SU-DHL-6 (cell line): ENCODE results near the gene WTAP.

ENCODE experiments used
- H2AFZ ChIP-seq: fragments of 200-600 bp; sonication (generic); 2 replicates; pipeline ENCODE4 v1.6.1; 2014; ENCODE audit warnings: low read depth, mild to moderate bottlenecking, moderate library complexity, mixed read lengths, antibody characterized with exemption, low read length; ENCODE audit not compliant: severe bottlenecking
- H3F3A ChIP-seq: fragments of 200-600 bp; shearing (Covaris generic); 2 replicates; pipeline ENCODE4 v1.6.0; 2016; ENCODE audit warnings: antibody characterized with exemption, mild to moderate bottlenecking; ENCODE audit not compliant: insufficient read depth
- H3K27ac ChIP-seq: fragments of 200-600 bp; sonication (generic); 2 replicates; pipeline ENCODE4 v1.5.1; 2016; ENCODE audit warnings: low read depth, mild to moderate bottlenecking, low read length, moderate library complexity, mixed read lengths
- H3K27me3 ChIP-seq: fragments of 200-600 bp; sonication (generic), shearing (Covaris generic); 2 replicates; pipeline ENCODE4 v1.6.0; 2014; ENCODE audit warnings: mild to moderate bottlenecking, low read length
- H3K36me3 ChIP-seq: fragments of 200-600 bp; sonication (generic); 2 replicates; pipeline ENCODE4 v1.6.1; 2014; ENCODE audit warnings: mild to moderate bottlenecking, low read length, mixed read lengths
- H3K4me2 ChIP-seq: fragments of 300-600, 200-600 bp; shearing (Covaris generic), sonication (generic); 2 replicates; pipeline ENCODE4 v1.6.0; 2014; ENCODE audit warnings: low read length, low read depth, mild to moderate bottlenecking; ENCODE audit not compliant: poor library complexity, severe bottlenecking
- H3K4me3 ChIP-seq: fragments of 200-600 bp; sonication (generic); 2 replicates; pipeline ENCODE4 v1.5.1; 2014; ENCODE audit warnings: antibody characterized with exemption, low read length, mild to moderate bottlenecking, mixed read lengths; ENCODE audit not compliant: insufficient read depth, poor library complexity, severe bottlenecking
- H3K79me2 ChIP-seq: fragments of 200-600 bp; sonication (generic); 2 replicates; pipeline ENCODE4 v1.6.1; 2014; ENCODE audit warnings: mild to moderate bottlenecking, low read length, moderate library complexity; ENCODE audit not compliant: insufficient read depth
- H3K9ac ChIP-seq: fragments of 200-600 bp; sonication (generic); 2 replicates; pipeline ENCODE4 v1.7.0; 2014; ENCODE audit warnings: mild to moderate bottlenecking, low read length
- H3K9me2 ChIP-seq: fragments of 200-600 bp; sonication (generic); replicated peaks from 2 replicates; pipeline ENCODE4 v1.6.1; 2014; ENCODE audit warnings: low read length; ENCODE audit not compliant: insufficient read depth
- H3K9me3 ChIP-seq: fragments of 200-600 bp; sonication (generic); 2 replicates; pipeline ENCODE4 v1.6.1; 2014; ENCODE audit warnings: low read length, mixed read lengths; ENCODE audit not compliant: insufficient read depth
- H4K20me1 ChIP-seq: fragments of 200-600 bp; sonication (generic); 2 replicates; pipeline ENCODE4 v1.6.1; 2014; ENCODE audit warnings: low read depth, mild to moderate bottlenecking, antibody characterized with exemption, low read length, moderate library complexity, mixed read lengths
- CTCF ChIP-seq: fragments of 200-600 bp; sonication (generic); IDR thresholded peaks from one replicate; pipeline ENCODE4 v1.5.1; 2017; ENCODE audit warnings: antibody characterized with exemption, mild to moderate bottlenecking, low read length, moderate library complexity; ENCODE audit not compliant: insufficient read depth, poor library complexity, severe bottlenecking
- EZH2phosphoT487 ChIP-seq: fragments of 200-600 bp; sonication (generic), shearing (Covaris generic); conservative IDR thresholded peaks from 2 replicates; pipeline ENCODE4 v1.6.1; 2018; ENCODE audit warnings: mild to moderate bottlenecking, antibody characterized with exemption, low read length, moderate library complexity, mixed read lengths

WTAP gene

GRCh38 chr6:159800141-159800865, 73.0 kb downstream of the WTAP start, which contains the start of gene PNLDC1:
Gene PNLDC1 (plus strand): TSS chr6:159800276. CDS start chr6:159800308, 32 bp downstream.
- Histone ChIP-seq H3K9ac (no peak within 1 kb of the TSS), H3K4me2 (no peak within 1 kb of the TSS), H3F3A (peaks cover 5% of the 10 kb centered on the region; the same call in 1 of the 2 replicates), H3K27me3 (no peaks in the 10 kb centered on the region), H3K79me2 (no peaks in the 10 kb centered on the region), H3K4me3 (no peak within 1 kb of the TSS), H3K36me3 (peaks cover 13% of the 10 kb centered on the region; the same call in 1 of the 2 replicates), H2AFZ (no peak within 1 kb of the TSS), H3K9me3 (no peaks in the 10 kb centered on the region), H3K9me2 (no peaks in the 10 kb centered on the region), H4K20me1 (no peaks in the 10 kb centered on the region; the same call in 1 of the 2 replicates), H3K27ac (no peak within 1 kb of the TSS)
- TF ChIP-seq CTCF: no peak
- no peak for TF ChIP-seq EZH2phosphoT487

- Histone ChIP-seq H3K4me2 (no peak overlapping the region), H4K20me1 (no peaks in the 10 kb centered on the region; the same call in 1 of the 2 replicates), H3F3A (peaks cover 5% of the 10 kb centered on the region; the same call in 1 of the 2 replicates), H3K27ac (no peak overlapping the region), H2AFZ (no peak overlapping the region), H3K9me2 (no peaks in the 10 kb centered on the region), H3K4me3 (no peak overlapping the region), H3K79me2 (no peaks in the 10 kb centered on the region), H3K36me3 (peaks cover 10% of the 10 kb centered on the region; the same call in 1 of the 2 replicates), H3K9me3 (no peaks in the 10 kb centered on the region), H3K27me3 (no peaks in the 10 kb centered on the region), H3K9ac (no peak overlapping the region)
- TF ChIP-seq EZH2phosphoT487: no peak
- no peak for TF ChIP-seq CTCF
These were observed 74.6 kb downstream of the WTAP start for GRCh38 chr6:159801935-159802334.

GRCh38 chr6:159804504-159804903, 77.2 kb downstream of the WTAP start:
- Histone ChIP-seq H3K36me3 (no peaks in the 10 kb centered on the region), H3F3A (no peaks in the 10 kb centered on the region), H3K9ac (no peak overlapping the region), H3K27ac (no peak overlapping the region), H4K20me1 (no peaks in the 10 kb centered on the region), H3K9me2 (no peaks in the 10 kb centered on the region), H3K4me2 (no peak overlapping the region), H2AFZ (no peak overlapping the region), H3K4me3 (no peak overlapping the region), H3K9me3 (no peaks in the 10 kb centered on the region), H3K79me2 (no peaks in the 10 kb centered on the region), H3K27me3 (no peaks in the 10 kb centered on the region)
- TF ChIP-seq EZH2phosphoT487: no peak
- no peak for TF ChIP-seq CTCF
